Testis (tissue), 3 donors: ENCODE results near the gene NCKAP5. TPM values are rescaled to one million over a fixed set of nuclear protein-coding genes. Genes with fewer than 3 reads are reported as not detected.

ENCODE experiments used
- DNase-seq: peaks from one replicate; pipeline ENCODE4 v3.0.0-alpha.2; 2019
- H3K27ac ChIP-seq, 2 donors: fragments of 200-600 bp; sonication (generic); one replicate each; pipeline ENCODE4 v1.5.1; 2019
- H3K27me3 ChIP-seq: fragments of 200-600 bp; sonication (generic); one replicate; pipeline ENCODE4 v1.5.1; 2019
- H3K36me3 ChIP-seq: fragments of 200-600 bp; sonication (generic); one replicate; pipeline ENCODE4 v1.5.1; 2017; ENCODE audit warnings: low read depth; ENCODE audit errors: missing control alignments
- H3K4me1 ChIP-seq: fragments of 200-600 bp; sonication (generic); one replicate; pipeline ENCODE4 v1.5.1; 2019
- H3K4me3 ChIP-seq, 2 donors: fragments of 200-600 bp; sonication (generic); one replicate each; pipeline ENCODE4 v1.5.1; 2017 to 2019
- H3K9me3 ChIP-seq: fragments of 200-600 bp; sonication (generic); one replicate; pipeline ENCODE4 v1.5.1; 2017
- CTCF ChIP-seq, 3 experiments: fragments of 450-650 bp in 2 of 3; fragments of 200-600 bp in 1 of 3; sonication (generic) in 1 of 3; IDR thresholded peaks; one replicate each; pipeline ENCODE4 v1.5.1; 2016 to 2019; ENCODE audit warnings: antibody characterized with exemption in 3 of 3, mild to moderate bottlenecking in 2 of 3, moderate library complexity in 1 of 3
- POLR2A ChIP-seq: fragments of 450-650 bp; IDR thresholded peaks from one replicate; pipeline ENCODE4 v1.6.1; 2017; ENCODE audit warnings: antibody characterized with exemption, mild to moderate bottlenecking, moderate library complexity
- WGBS, 2 donors: methylation state at CpG; one replicate each; pipeline ENCODE4 v1.1.5; 2018; 5-methylcytosine and 5-hydroxymethylcytosine counted together
- intact Hi-C: fragments of 100-400 bp; cut with DNase I; formaldehyde crosslinking; loops from one replicate; pipeline ENCODE4 v1.15.1; 2023; ENCODE audit warnings: low total_unique reads
- polyA plus RNA-seq: library from polyadenylated mRNA; stranded (reverse); fragments of 350-450 nt; fragmentation: Illumina TruSeq; extraction: RNeasy Lipid Tissue Mini Kit (QIAGEN cat#74804); gene quantifications from one replicate; pipeline ENCODE4 v1.2.3, GENCODE V29; 2014; ENCODE audit warnings: low read depth, low replicate concordance; ENCODE audit not compliant: insufficient read depth
- total RNA-seq, 2 donors: library from RNA; depleted of rRNA; stranded (reverse); fragments of >200 nt; gene quantifications; one replicate each; pipeline ENCODE4 v1.2.3, GENCODE V29; 2016

The NCKAP5 gene
- total and polyA plus RNA-seq, 3 donors from 2014 or later, result 3.0 to 7.6 (median 6.3) TPM

GRCh38 chr2:133004623-133005022 is 563.6 kb downstream of the NCKAP5 start:
- no peak for DNase-seq
- intact Hi-C loops, result no loop called here
- Histone ChIP-seq H3K27ac (no peak overlapping the region), H3K36me3 (no peaks in the 10 kb centered on the region), H3K9me3 (no peaks in the 10 kb centered on the region), H3K27me3 (no peaks in the 10 kb centered on the region), H3K4me1 (no peaks in the 10 kb centered on the region), H3K4me3 (no peak overlapping the region)
- no peak for TF ChIP-seq CTCF (IDR thresholded peaks at IDR 0.05)
- TF ChIP-seq POLR2A, result no peak
- WGBS, 2 donors, result 89 to 90% methylated on average over 5 of the region's 5 CpGs

- WGBS, 2 donors, result 89 to 93% methylated on average over 2 of the region's 2 CpGs
- intact Hi-C loops, result no loop called here
- Histone ChIP-seq H3K9me3 (no peaks in the 10 kb centered on the region), H3K27me3 (no peaks in the 10 kb centered on the region), H3K4me1 (no peaks in the 10 kb centered on the region), H3K36me3 (no peaks in the 10 kb centered on the region), H3K4me3 (no peak overlapping the region), H3K27ac (no peak overlapping the region)
- TF ChIP-seq CTCF (IDR thresholded peaks at IDR 0.05), result no peak
- no peak for TF ChIP-seq POLR2A
- no peak for DNase-seq
Observed at GRCh38 chr2:132999421-132999820, 568.8 kb downstream of the NCKAP5 start.

- no peaks in the 10 kb centered on the region for H3K36me3 ChIP-seq
- no peaks in the 10 kb centered on the region for H3K4me1 ChIP-seq
- H3K27me3 ChIP-seq, result no peaks in the 10 kb centered on the region
- no peak for DNase-seq
- no peak for TF ChIP-seq POLR2A
- TF ChIP-seq CTCF (IDR thresholded peaks at IDR 0.05), result no peak
- intact Hi-C loops, result no loop called here
- no peak overlapping the region for H3K27ac ChIP-seq
- H3K9me3 ChIP-seq, result no peaks in the 10 kb centered on the region
- no peak overlapping the region for H3K4me3 ChIP-seq
Observed at GRCh38 chr2:132998221-132998620, 570.0 kb downstream of the NCKAP5 start.

- Histone ChIP-seq H3K36me3 (no peaks in the 10 kb centered on the region), H3K4me3 (no peak overlapping the region), H3K27ac (no peak overlapping the region), H3K4me1 (no peaks in the 10 kb centered on the region), H3K9me3 (no peaks in the 10 kb centered on the region), H3K27me3 (no peaks in the 10 kb centered on the region)
- TF ChIP-seq CTCF (IDR thresholded peaks at IDR 0.05), result no peak
- TF ChIP-seq POLR2A, result no peak
- WGBS, 2 donors, result 74 to 77% methylated on average over 8 of the region's 8 CpGs
- DNase-seq, result no peak
- intact Hi-C loops, result no loop called here
Observed at GRCh38 chr2:132991471-132992045, 576.7 kb downstream of the NCKAP5 start.

GRCh38 chr2:132984731-132985130 is 583.5 kb downstream of the NCKAP5 start:
- Histone ChIP-seq H3K27me3 (no peaks in the 10 kb centered on the region), H3K4me3 (no peak overlapping the region), H3K4me1 (no peaks in the 10 kb centered on the region), H3K9me3 (no peaks in the 10 kb centered on the region), H3K27ac (no peak overlapping the region), H3K36me3 (no peaks in the 10 kb centered on the region)
- no peak for DNase-seq
- intact Hi-C loops, result no loop called here
- WGBS, 2 donors, result 65 to 69% methylated on average over 2 of the region's 2 CpGs
- no peak for TF ChIP-seq POLR2A
- no peak for TF ChIP-seq CTCF (IDR thresholded peaks at IDR 0.05)
